ENCODE measurements around the gene MAP3K20.

Gene MAP3K20

GRCh38 chr2:173311844-173312606 is 236.4 kb downstream of the MAP3K20 start:
- Histone ChIP-seq H3K4me3 (ENCODE audit: low read length) (no peak overlapping the region), H3K4me1 (ENCODE audit: control insufficient read depth, insufficient read depth, low read length) (no peaks in the 10 kb centered on the region; the same call in 1 of the 2 replicates), H3K27ac (ENCODE audit: low read length) (no peak overlapping the region), H3K36me3 (ENCODE audit: control insufficient read depth, insufficient read depth, low read length) (no peaks in the 10 kb centered on the region), H3K9me3 (ENCODE audit: control insufficient read depth, insufficient read depth, low read length) (no peaks in the 10 kb centered on the region), H3K27me3 (ENCODE audit: control insufficient read depth, insufficient read depth, low read length) (no peaks in the 10 kb centered on the region)
- no CpG with 5 or more reads among the region's 9 CpGs for WGBS (ENCODE audit: insufficient coverage, insufficient read length)
- DNase-seq (ENCODE audit: low read depth, low spot score) = no peak

All from iPS DF 6.9 (cell line).